GM10266 (cell line): ENCODE results near the gene NFATC2.

ENCODE experiments used
- DNase-seq: peaks from one replicate; pipeline ENCODE4 v3.0.0; 2012; ENCODE audit errors: extremely low spot score
- CTCF ChIP-seq: IDR thresholded peaks from 2 replicates; pipeline ENCODE4 v1.5.1; 2012; ENCODE audit warnings: mild to moderate bottlenecking, low read depth; ENCODE audit not compliant: control insufficient read depth, insufficient read depth; ENCODE audit errors: missing control alignments

NFATC2 gene

GRCh38 chr20:51361258-51361657 is 181.3 kb downstream of the NFATC2 start:
- DNase-seq: no peak
- no peak for TF ChIP-seq CTCF

GRCh38 chr20:51360451-51361201 is 181.9 kb downstream of the NFATC2 start:
- DNase-seq: no peak
- no peak for TF ChIP-seq CTCF

GRCh38 chr20:51359947-51360346 is 182.6 kb downstream of the NFATC2 start:
- no peak for TF ChIP-seq CTCF
- DNase-seq: no peak

- no peak for TF ChIP-seq CTCF
Measured at GRCh38 chr20:51359401-51359800, 183.1 kb downstream of the NFATC2 start.

GRCh38 chr20:51358032-51358724 is 184.3 kb downstream of the NFATC2 start:
- TF ChIP-seq CTCF: no peak
- DNase-seq: no peak

More at GRCh38 chr20:51359401-51359800, 183.1 kb downstream of the NFATC2 start:
- no peak for DNase-seq

- no peak for DNase-seq
- TF ChIP-seq CTCF: no peak
Measured at GRCh38 chr20:51357543-51357942, 185.0 kb downstream of the NFATC2 start.

- no peak for TF ChIP-seq CTCF
Measured at GRCh38 chr20:51356871-51357270, 185.6 kb downstream of the NFATC2 start.

More at GRCh38 chr20:51356871-51357270, 185.6 kb downstream of the NFATC2 start:
- no peak for DNase-seq
